Hepatocyte (in vitro differentiated cells): ENCODE data around the gene MPST.

Experiments used
- CTCF ChIP-seq: fragments of 200-600 bp; sonication (generic); IDR thresholded peaks from 2 replicates; pipeline ENCODE4 v1.5.1; 2016; ENCODE audit warnings: antibody characterized with exemption, mild to moderate bottlenecking; ENCODE audit not compliant: poor library complexity
- EZH2phosphoT487 ChIP-seq: fragments of 200-600 bp; sonication (generic); IDR thresholded peaks from one replicate; pipeline ENCODE4 v1.6.1; 2018; ENCODE audit warnings: antibody characterized with exemption, mild to moderate bottlenecking, low read depth, moderate library complexity; ENCODE audit not compliant: unreplicated experiment, severe bottlenecking

GRCh38 chr22:37000676-37001534, 18.6 kb upstream of the MPST start:
- TF ChIP-seq CTCF = no peak
- no peak for TF ChIP-seq EZH2phosphoT487
